Adrenal gland (tissue), 12 donors: ENCODE results near the gene GABRB3. TPM values are rescaled to one million over a fixed set of nuclear protein-coding genes. Genes with fewer than 3 reads are reported as not detected.

Source experiments
- DNase-seq, 7 donors: peaks; one replicate each; pipeline ENCODE4 v3.0.0-alpha.2; 2019 to 2020
- H3K27ac ChIP-seq, 5 donors: fragments of 200-600 bp; sonication (generic) in 4 of 5; 1 replicate in 3 of 5; 2 replicates in 2 of 5; pipeline versions ENCODE4 v1.5.1 to v1.8.0; 2016 to 2020; ENCODE audit warnings: mild to moderate bottlenecking in 1 of 5
- H3K27me3 ChIP-seq: fragments of 200-600 bp; 2 replicates; pipeline ENCODE4 v1.8.0; 2021
- H3K36me3 ChIP-seq, 2 donors: fragments of 200-600 bp; replicated peaks in 1 of 2; 1 replicate in 1 of 2; 2 replicates in 1 of 2; pipeline versions ENCODE4 v1.5.1 to v1.8.0; 2018 to 2022
- H3K4me1 ChIP-seq, 2 donors: fragments of 200-600 bp; replicated peaks in 1 of 2; 1 replicate in 1 of 2; 2 replicates in 1 of 2; pipeline versions ENCODE4 v1.5.1 to v1.8.0; 2018 to 2021
- H3K4me3 ChIP-seq, 4 donors: fragments of 200-600 bp; sonication (generic) in 3 of 4; one replicate each; pipeline ENCODE4 v1.5.1; 2016 to 2018
- H3K9me3 ChIP-seq, 3 donors: fragments of 200-600 bp; sonication (generic) in 1 of 3; replicated peaks in 1 of 3; 1 replicate in 2 of 3; 2 replicates in 1 of 3; pipeline versions ENCODE4 v1.5.1 to v1.8.0; 2016 to 2021
- POLR2A ChIP-seq, 2 donors: fragments of 450-650 bp; IDR thresholded peaks; one replicate each; pipeline ENCODE4 v1.6.1; 2017; ENCODE audit warnings: antibody characterized with exemption in 2 of 2, mild to moderate bottlenecking in 2 of 2, moderate library complexity in 1 of 2
- WGBS, 4 donors: extraction: QIAGEN DNeasy Blood & Tissue Kit in 2 of 4; methylation state at CpG; one replicate each; pipeline versions ENCODE4 v1.1.5 to v1.1.7; 2013 to 2017; 5-methylcytosine and 5-hydroxymethylcytosine counted together
- intact Hi-C, 2 donors: fragments of 100-400 bp; cut with DNase I; formaldehyde crosslinking; loops; one replicate each; pipeline versions ENCODE4 v1.14.1 to v1.15.0; 2022 to 2023
- polyA plus RNA-seq, 3 donors: library from polyadenylated mRNA; stranded (reverse); fragments of 200-250 nt in 2 of 3; fragments of 350-450 nt in 1 of 3; fragmentation: Illumina TruSeq in 1 of 3; extraction: RNeasy Lipid Tissue Mini Kit (QIAGEN cat#74804) in 1 of 3; gene quantifications; one replicate each; pipeline ENCODE4 v1.2.3, GENCODE V29; 2013 to 2014
- total RNA-seq, 9 donors: library from RNA; depleted of rRNA in 4 of 9; stranded (reverse); fragments of >200 nt in 4 of 9; fragments of 120-200 nt in 1 of 9; fragmentation: NEBNext Ultra II Directional in 1 of 9; extraction: Animal tissue kit (Norgen Biotek cat#: 25700) in 1 of 9; gene quantifications; one replicate each; pipeline versions ENCODE4 v1.1.0 to v1.2.4, GENCODE V29; 2013 to 2023
- TF ChIP-seq, protein P1 (sequence below), 6 experiments: fragments of 450-650 bp in 4 of 6; fragments of 200-600 bp in 2 of 6; sonication (generic) in 1 of 6; IDR thresholded peaks; 1 replicate in 5 of 6; 2 replicates in 1 of 6; pipeline versions ENCODE4 v1.5.1 to v1.8.0; 2016 to 2021; ENCODE audit warnings: antibody characterized with exemption in 6 of 6, mild to moderate bottlenecking in 2 of 6, moderate library complexity in 1 of 6
- donor health status: healthy with polysubstance abuse.
- donor health status: Bipolar disorder and iron deficiency.
- donor health status: DM: yes; HTN: yes; CAD: no.
- donor health status: DM: no; HTN: no; CAD: no.
- donor health status: DM: no; HTN: no; CAD: no.
- donor health status: DM: yes; HTN: yes; CAD: no.

GABRB3 gene
- total and polyA plus RNA-seq, 12 donors, result 0.95 to 13.3 (median 2.8) TPM

DNA sequence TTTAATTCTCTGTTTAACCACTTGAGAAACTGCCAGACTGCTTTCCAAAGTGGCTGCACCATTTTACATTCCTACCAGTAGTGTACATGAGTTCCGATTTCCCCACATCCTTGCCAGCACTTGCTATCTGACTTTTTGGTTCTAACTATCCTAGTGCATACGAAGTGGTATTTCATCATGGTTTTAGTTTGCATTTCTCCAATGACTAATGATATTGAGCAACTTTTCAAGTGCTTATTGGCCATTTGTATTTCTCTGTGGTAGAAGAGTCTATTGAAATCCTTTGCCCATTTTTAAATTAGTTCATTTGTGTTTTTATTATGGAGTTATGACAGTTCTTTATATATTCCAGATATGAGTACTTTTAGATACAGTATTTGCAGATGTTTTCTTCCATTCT lies 247.8 kb downstream of the GABRB3 start:
- no peaks in the 10 kb centered on the region for H3K9me3 ChIP-seq
- no peaks in the 10 kb centered on the region for H3K36me3 ChIP-seq
- H3K4me1 ChIP-seq, result no peaks in the 10 kb centered on the region
- intact Hi-C loops, result no loop called here
- no peak for DNase-seq
- no peak overlapping the region for H3K4me3 ChIP-seq
- no peaks in the 10 kb centered on the region for H3K27me3 ChIP-seq
- 72 to 90% (median 78%) methylated on average over 2 of the region's 2 CpGs for WGBS, 4 donors
- no peak overlapping the region for H3K27ac ChIP-seq
- TF ChIP-seq POLR2A (IDR thresholded peaks at IDR 0.05), result no peak
- TF ChIP-seq, protein P1, sequence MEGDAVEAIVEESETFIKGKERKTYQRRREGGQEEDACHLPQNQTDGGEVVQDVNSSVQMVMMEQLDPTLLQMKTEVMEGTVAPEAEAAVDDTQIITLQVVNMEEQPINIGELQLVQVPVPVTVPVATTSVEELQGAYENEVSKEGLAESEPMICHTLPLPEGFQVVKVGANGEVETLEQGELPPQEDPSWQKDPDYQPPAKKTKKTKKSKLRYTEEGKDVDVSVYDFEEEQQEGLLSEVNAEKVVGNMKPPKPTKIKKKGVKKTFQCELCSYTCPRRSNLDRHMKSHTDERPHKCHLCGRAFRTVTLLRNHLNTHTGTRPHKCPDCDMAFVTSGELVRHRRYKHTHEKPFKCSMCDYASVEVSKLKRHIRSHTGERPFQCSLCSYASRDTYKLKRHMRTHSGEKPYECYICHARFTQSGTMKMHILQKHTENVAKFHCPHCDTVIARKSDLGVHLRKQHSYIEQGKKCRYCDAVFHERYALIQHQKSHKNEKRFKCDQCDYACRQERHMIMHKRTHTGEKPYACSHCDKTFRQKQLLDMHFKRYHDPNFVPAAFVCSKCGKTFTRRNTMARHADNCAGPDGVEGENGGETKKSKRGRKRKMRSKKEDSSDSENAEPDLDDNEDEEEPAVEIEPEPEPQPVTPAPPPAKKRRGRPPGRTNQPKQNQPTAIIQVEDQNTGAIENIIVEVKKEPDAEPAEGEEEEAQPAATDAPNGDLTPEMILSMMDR (IDR thresholded peaks at IDR 0.05), result no peak

DNA sequence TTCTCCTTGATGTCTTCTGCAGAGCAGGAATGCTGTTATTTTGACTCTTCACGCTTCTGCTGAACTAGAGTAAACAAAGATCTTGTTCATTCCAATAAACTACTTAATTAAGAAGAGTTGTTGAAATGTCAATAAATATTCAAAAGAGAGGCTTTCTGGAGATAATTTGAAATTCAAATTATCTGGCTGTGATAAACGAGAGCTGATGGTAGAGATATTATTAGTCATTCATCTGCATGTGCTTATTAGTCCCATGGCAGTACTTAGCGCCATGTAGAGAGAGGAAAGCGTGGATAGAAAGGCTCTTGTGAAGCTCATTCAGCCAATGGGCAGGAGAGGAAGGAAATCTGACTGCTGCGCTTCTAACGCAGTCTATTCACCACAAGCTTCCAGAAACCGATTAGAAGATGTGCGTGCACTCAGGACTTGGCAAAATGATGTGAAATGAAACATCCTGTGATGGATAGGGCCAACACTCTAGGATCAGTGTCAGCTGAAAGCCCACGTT lies 251.1 kb downstream of the GABRB3 start:
- no peak for DNase-seq
- no peaks in the 10 kb centered on the region for H3K36me3 ChIP-seq
- H3K4me1 ChIP-seq, result no peaks in the 10 kb centered on the region
- 73 to 76% (median 75%) methylated on average over 9 of the region's 9 CpGs for WGBS, 4 donors
- intact Hi-C loops, result no loop called here
- no peak overlapping the region for H3K27ac ChIP-seq
- no peak for TF ChIP-seq POLR2A (IDR thresholded peaks at IDR 0.05)
- TF ChIP-seq, protein P1 (IDR thresholded peaks at IDR 0.05), result no peak
- no peaks in the 10 kb centered on the region for H3K9me3 ChIP-seq
- no peak overlapping the region for H3K4me3 ChIP-seq
- H3K27me3 ChIP-seq, result no peaks in the 10 kb centered on the region

DNA sequence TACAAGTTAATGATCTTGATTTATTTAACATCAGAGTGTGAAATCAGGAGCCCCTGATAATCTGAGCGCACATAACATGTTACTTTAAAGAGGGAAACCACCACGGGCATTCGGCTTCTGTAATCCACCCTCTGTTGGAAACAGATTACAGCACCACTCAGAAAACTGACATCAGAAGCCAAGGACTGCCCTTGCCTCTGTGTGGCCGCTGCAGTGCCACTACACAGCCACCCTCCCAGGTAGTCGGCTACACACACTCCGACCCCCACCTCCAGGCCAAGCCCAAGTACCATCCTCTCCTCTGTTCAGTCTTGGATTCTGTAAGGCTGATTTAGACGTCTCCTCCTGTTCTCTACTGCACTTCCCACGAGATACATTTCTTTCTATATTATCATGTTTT lies 251.7 kb downstream of the GABRB3 start:
- intact Hi-C loops, result no loop called here

DNA sequence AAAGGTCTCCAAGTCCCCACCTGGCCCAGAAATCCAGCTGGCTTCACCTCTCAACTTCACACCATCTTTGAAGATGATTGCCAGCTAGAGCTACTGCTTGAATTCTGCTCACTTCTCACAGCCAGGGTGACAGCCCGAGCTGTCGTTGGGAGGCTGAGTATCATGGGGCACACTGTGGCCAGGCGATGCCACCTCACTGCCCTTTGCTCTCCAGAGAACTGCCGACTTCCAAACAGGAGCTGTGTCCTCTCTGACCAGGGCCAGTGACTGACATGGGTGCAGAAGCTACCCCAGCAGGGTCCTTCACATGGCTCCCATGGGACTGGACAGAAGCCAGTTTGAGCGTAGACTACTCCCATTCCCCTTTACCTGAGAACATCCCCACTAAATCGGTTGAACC lies 254.0 kb downstream of the GABRB3 start:
- no peaks in the 10 kb centered on the region for H3K4me1 ChIP-seq
- H3K4me3 ChIP-seq, result no peak overlapping the region
- no peaks in the 10 kb centered on the region for H3K9me3 ChIP-seq
- intact Hi-C loops, result no loop called here
- WGBS, 4 donors, result 73 to 87% (median 80%) methylated on average over 5 to 6 of the region's 6 CpGs
- no peak for DNase-seq
- no peak overlapping the region for H3K27ac ChIP-seq
- H3K27me3 ChIP-seq, result no peaks in the 10 kb centered on the region
- TF ChIP-seq POLR2A (IDR thresholded peaks at IDR 0.05), result no peak
- TF ChIP-seq, protein P1 (IDR thresholded peaks at IDR 0.05), result no peak
- no peaks in the 10 kb centered on the region for H3K36me3 ChIP-seq

More for the DNA sequence above, 251.7 kb downstream of the GABRB3 start:
- 40 to 53% (median 51%) methylated on average over 6 to 8 of the region's 8 CpGs for WGBS, 4 donors
- Histone ChIP-seq H3K36me3 (no peaks in the 10 kb centered on the region), H3K27me3 (no peaks in the 10 kb centered on the region), H3K4me3 (no peak overlapping the region), H3K4me1 (no peaks in the 10 kb centered on the region), H3K9me3 (no peaks in the 10 kb centered on the region), H3K27ac (no peak overlapping the region)
- TF ChIP-seq POLR2A (IDR thresholded peaks at IDR 0.05), result no peak
- TF ChIP-seq, protein P1 (IDR thresholded peaks at IDR 0.05), result no peak
- DNase-seq, result no peak
